ENCODE data around the gene TRAPPC11. TPM values are rescaled to one million over a fixed set of nuclear protein-coding genes. Genes with fewer than 3 reads are reported as not detected.

Gene TRAPPC11
- total RNA-seq, 1 experiment from 2014 or later, result 21.5 TPM

GRCh38 chr4:183670960-183671555 is 12.0 kb downstream of the TRAPPC11 start:
- Mint-ChIP-seq H3K9me3 (ENCODE audit: low read depth, unreplicated experiment) (no peaks in the 10 kb centered on the region), H3K36me3 (ENCODE audit: insufficient read depth, unreplicated experiment) (peaks cover 17% of the 10 kb centered on the region), H3K27ac (ENCODE audit: unreplicated experiment) (no peak overlapping the region), H3K4me3 (ENCODE audit: low read depth, unreplicated experiment) (no peak overlapping the region), H3K4me1 (ENCODE audit: low read depth, unreplicated experiment) (no peaks in the 10 kb centered on the region), H3K27me3 (ENCODE audit: unreplicated experiment) (no peaks in the 10 kb centered on the region)
- BruUV-seq (replicated peaks), result no TSS peak
- no peak for DNase-seq
- CTCF ChIA-PET, result no interaction called here
- no peak for TF ChIP-seq CTCF (IDR thresholded peaks at IDR 0.05; ENCODE audit: unreplicated experiment)
- intact Hi-C loops (cut with micrococcal nuclease; ENCODE audit: unreplicated experiment), result no loop called here

- no peak overlapping the region for H3K4me3 Mint-ChIP-seq (ENCODE audit: low read depth, unreplicated experiment)
- H3K36me3 Mint-ChIP-seq (ENCODE audit: insufficient read depth, unreplicated experiment), result peaks cover 11% of the 10 kb centered on the region
- BruUV-seq (replicated peaks), result no TSS peak
- intact Hi-C loops (cut with micrococcal nuclease; ENCODE audit: unreplicated experiment), result no loop called here
- H3K4me1 Mint-ChIP-seq (ENCODE audit: low read depth, unreplicated experiment), result no peaks in the 10 kb centered on the region
- H3K27ac Mint-ChIP-seq (ENCODE audit: unreplicated experiment), result no peak overlapping the region
- TF ChIP-seq CTCF (IDR thresholded peaks at IDR 0.05; ENCODE audit: unreplicated experiment), result no peak
- CTCF ChIA-PET, result no interaction called here
- H3K9me3 Mint-ChIP-seq (ENCODE audit: low read depth, unreplicated experiment), result no peaks in the 10 kb centered on the region
- no peak for DNase-seq
- H3K27me3 Mint-ChIP-seq (ENCODE audit: unreplicated experiment), result no peaks in the 10 kb centered on the region
Observed at GRCh38 chr4:183674153-183674552, 15.1 kb downstream of the TRAPPC11 start.

- BruUV-seq (replicated peaks), result no TSS peak
- intact Hi-C loops (cut with micrococcal nuclease; ENCODE audit: unreplicated experiment), result no loop called here
- TF ChIP-seq CTCF (IDR thresholded peaks at IDR 0.05; ENCODE audit: unreplicated experiment), result no peak
- Mint-ChIP-seq H3K36me3 (ENCODE audit: insufficient read depth, unreplicated experiment) (peaks cover 7% of the 10 kb centered on the region), H3K27me3 (ENCODE audit: unreplicated experiment) (no peaks in the 10 kb centered on the region), H3K9me3 (ENCODE audit: low read depth, unreplicated experiment) (no peaks in the 10 kb centered on the region), H3K4me1 (ENCODE audit: low read depth, unreplicated experiment) (no peaks in the 10 kb centered on the region), H3K27ac (ENCODE audit: unreplicated experiment) (no peak overlapping the region), H3K4me3 (ENCODE audit: low read depth, unreplicated experiment) (no peak overlapping the region)
- no peak for DNase-seq
- CTCF ChIA-PET, result no interaction called here
Observed at GRCh38 chr4:183675625-183676024, 16.5 kb downstream of the TRAPPC11 start.

- H3K9me3 Mint-ChIP-seq (ENCODE audit: low read depth, unreplicated experiment), result no peaks in the 10 kb centered on the region
- H3K4me1 Mint-ChIP-seq (ENCODE audit: low read depth, unreplicated experiment), result no peaks in the 10 kb centered on the region
- intact Hi-C loops (cut with micrococcal nuclease; ENCODE audit: unreplicated experiment), result no loop called here
- no peak overlapping the region for H3K27ac Mint-ChIP-seq (ENCODE audit: unreplicated experiment)
- DNase-seq, result no peak
- TF ChIP-seq CTCF (IDR thresholded peaks at IDR 0.05; ENCODE audit: unreplicated experiment), result no peak
- H3K4me3 Mint-ChIP-seq (ENCODE audit: low read depth, unreplicated experiment), result no peak overlapping the region
- no peaks in the 10 kb centered on the region for H3K27me3 Mint-ChIP-seq (ENCODE audit: unreplicated experiment)
- H3K36me3 Mint-ChIP-seq (ENCODE audit: insufficient read depth, unreplicated experiment), result peaks cover 12% of the 10 kb centered on the region
- no TSS peak for BruUV-seq (replicated peaks)
- CTCF ChIA-PET, result no interaction called here
Observed at GRCh38 chr4:183681119-183681518, 22.0 kb downstream of the TRAPPC11 start.

All from Calu3 (cell line).